HepG2 (cell line): Measurements from ENCODE around the gene PDILT. TPM values are rescaled to one million over a fixed set of nuclear protein-coding genes. Genes with fewer than 3 reads are reported as not detected.

Experiments
- EED ChIP-seq: sonication (generic); formaldehyde crosslinking; IDR thresholded peaks from 2 replicates; pipeline ENCODE4 v1.5.0; 2020; ENCODE audit warnings: mild to moderate bottlenecking, missing genetic modification reagents
- MEF2D ChIP-seq: sonication (generic); formaldehyde crosslinking; IDR thresholded peaks from 2 replicates; pipeline ENCODE4 v1.5.1; 2020; ENCODE audit warnings: mild to moderate bottlenecking, missing genetic modification reagents
- MYC ChIP-seq: sonication (generic); formaldehyde crosslinking; IDR thresholded peaks from 2 replicates; pipeline ENCODE4 v1.9.0; 2021; ENCODE audit warnings: missing genetic modification reagents, borderline replicate concordance
- NCOR1 ChIP-seq: fragments of 200-600 bp; sonication (generic); IDR thresholded peaks from 2 replicates; pipeline ENCODE4 v1.7.0; 2017; ENCODE audit warnings: antibody characterized with exemption, low read length, borderline replicate concordance
- NFIC ChIP-seq: IDR thresholded peaks from 2 replicates; pipeline ENCODE4 v1.6.1; 2012; ENCODE audit warnings: mild to moderate bottlenecking, low read length, inconsistent platforms
- NRL ChIP-seq: sonication (generic); formaldehyde crosslinking; IDR thresholded peaks from 2 replicates; pipeline ENCODE4 v1.5.0; 2020; ENCODE audit warnings: missing genetic modification reagents, mild to moderate bottlenecking, moderate library complexity, borderline replicate concordance
- PAX8 ChIP-seq: sonication (generic); formaldehyde crosslinking; IDR thresholded peaks from 2 replicates; pipeline ENCODE4 v1.8.0; 2022; ENCODE audit warnings: mild to moderate bottlenecking, missing genetic modification reagents, borderline replicate concordance
- RFXAP ChIP-seq: sonication (generic); formaldehyde crosslinking; IDR thresholded peaks from 2 replicates; pipeline ENCODE4 v1.4.0; 2020; ENCODE audit warnings: missing genetic modification reagents, borderline replicate concordance
- SRY ChIP-seq: sonication (generic); formaldehyde crosslinking; IDR thresholded peaks from 2 replicates; pipeline ENCODE4 v1.8.0; 2022; ENCODE audit warnings: mild to moderate bottlenecking, missing genetic modification reagents
- TRIM24 ChIP-seq: sonication (generic); formaldehyde crosslinking; IDR thresholded peaks from 2 replicates; pipeline ENCODE4 v1.8.0; 2022; ENCODE audit warnings: mild to moderate bottlenecking, missing genetic modification reagents
- ZNF337 ChIP-seq: sonication (generic); formaldehyde crosslinking; IDR thresholded peaks from 2 replicates; pipeline ENCODE4 v1.5.1; 2020; ENCODE audit warnings: missing genetic modification reagents, low read depth, mild to moderate bottlenecking, borderline replicate concordance
- ZNF547 ChIP-seq: sonication (generic); formaldehyde crosslinking; IDR thresholded peaks from 2 replicates; pipeline ENCODE4 v1.5.1; 2020; ENCODE audit warnings: mild to moderate bottlenecking, missing genetic modification reagents
- ZNF619 ChIP-seq: sonication (generic); formaldehyde crosslinking; IDR thresholded peaks from 2 replicates; pipeline ENCODE4 v1.4.0; 2020; ENCODE audit warnings: mild to moderate bottlenecking, missing genetic modification reagents
- polyA plus RNA-seq, 8 experiments: library from polyadenylated mRNA; depleted of rRNA in 3 of 8; stranded (reverse) in 7 of 8; unstranded in 1 of 8; fragments of >200 nt; fragmentation: Illumina TruSeq in 4 of 8; extraction: Trizol in 4 of 8; gene quantifications; 2 replicates each; pipeline versions ENCODE4 v1.2.1 to v1.2.3, GENCODE V29; 2011 to 2016; ENCODE audit warnings: low read depth in 4 of 8, missing spikeins in 1 of 8, mixed read lengths in 1 of 8; ENCODE audit not compliant: insufficient read depth in 1 of 8
- total RNA-seq, 5 experiments: library from RNA; depleted of rRNA; stranded (reverse); fragments of >200 nt; fragmentation: Illumina TruSeq; extraction: Trizol; gene quantifications; 2 replicates each; pipeline ENCODE4 v1.2.3, GENCODE V29; 2016; ENCODE audit warnings: low read depth in 1 of 5
- TF ChIP-seq, protein P1 (sequence below): IDR thresholded peaks from 2 replicates; pipeline ENCODE4 v1.6.1; 2016; ENCODE audit warnings: low read depth
- TF ChIP-seq, protein P2 (sequence below): sonication (generic); formaldehyde crosslinking; IDR thresholded peaks from 2 replicates; pipeline ENCODE4 v1.4.0; 2020; ENCODE audit warnings: missing genetic modification reagents
- TF ChIP-seq, protein P3 (sequence below): sonication (generic); formaldehyde crosslinking; IDR thresholded peaks from 2 replicates; pipeline ENCODE4 v1.8.0; 2022; ENCODE audit warnings: low read depth, missing genetic modification reagents
- TF ChIP-seq, protein P4 (sequence below): sonication (generic); formaldehyde crosslinking; IDR thresholded peaks from 2 replicates; pipeline ENCODE4 v1.4.0; 2020; ENCODE audit warnings: missing genetic modification reagents, borderline replicate concordance
- TF ChIP-seq, protein P5 (sequence below): sonication (generic); formaldehyde crosslinking; IDR thresholded peaks from 2 replicates; pipeline ENCODE4 v1.9.0; 2021; ENCODE audit warnings: missing genetic modification reagents, borderline replicate concordance

PDILT gene
- total and polyA plus RNA-seq, 2 of the 13 experiments (the other 11 are each of a cell fraction or from before 2014, with no cell fraction given): not detected

DNA sequence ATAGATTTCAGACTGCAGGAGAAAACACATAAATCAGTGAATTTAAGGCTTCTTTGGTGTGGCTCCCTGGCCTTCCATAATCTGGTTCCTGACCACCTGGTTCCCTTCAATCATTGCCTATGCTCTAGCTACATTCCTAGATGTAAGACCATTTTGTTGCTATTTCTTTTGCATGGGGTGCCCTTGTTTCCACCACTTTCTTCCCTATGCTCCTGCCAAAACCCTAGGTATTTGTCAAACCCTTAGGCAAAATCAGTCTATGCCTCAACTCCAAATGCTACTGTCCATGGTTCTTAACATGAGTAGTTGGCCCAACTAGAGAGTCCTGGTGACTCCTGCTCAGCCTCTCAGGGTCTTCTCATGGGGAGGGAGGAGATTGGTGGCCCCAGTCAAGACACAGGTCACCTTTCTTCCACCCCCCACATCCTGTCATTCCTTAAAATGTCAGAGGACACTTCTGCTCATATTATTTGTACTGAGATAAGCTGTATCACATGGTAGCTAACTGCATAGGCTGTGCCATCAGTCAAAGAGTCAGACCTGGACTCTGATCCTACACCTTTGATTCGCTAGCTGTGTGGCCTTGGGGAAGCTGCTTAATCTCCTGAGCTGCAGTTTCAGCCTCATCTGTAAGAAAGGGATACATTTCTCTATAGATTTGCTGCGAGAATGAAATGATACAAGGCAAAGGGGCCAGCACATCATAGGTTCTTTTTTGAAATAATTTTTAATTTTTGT lies 19.8 kb upstream of the PDILT start (continued):
- TF ChIP-seq, protein P1, sequence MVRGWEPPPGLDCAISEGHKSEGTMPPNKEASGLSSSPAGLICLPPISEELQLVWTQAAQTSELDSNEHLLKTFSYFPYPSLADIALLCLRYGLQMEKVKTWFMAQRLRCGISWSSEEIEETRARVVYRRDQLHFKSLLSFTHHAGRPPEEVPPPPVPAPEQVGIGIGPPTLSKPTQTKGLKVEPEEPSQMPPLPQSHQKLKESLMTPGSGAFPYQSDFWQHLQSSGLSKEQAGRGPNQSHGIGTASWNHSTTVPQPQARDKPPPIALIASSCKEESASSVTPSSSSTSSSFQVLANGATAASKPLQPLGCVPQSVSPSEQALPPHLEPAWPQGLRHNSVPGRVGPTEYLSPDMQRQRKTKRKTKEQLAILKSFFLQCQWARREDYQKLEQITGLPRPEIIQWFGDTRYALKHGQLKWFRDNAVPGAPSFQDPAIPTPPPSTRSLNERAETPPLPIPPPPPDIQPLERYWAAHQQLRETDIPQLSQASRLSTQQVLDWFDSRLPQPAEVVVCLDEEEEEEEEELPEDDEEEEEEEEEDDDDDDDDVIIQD (CRISPR knock-in tag): peak; percentile 93; the same call in 1 of the 2 replicates
- TF ChIP-seq, protein P2, sequence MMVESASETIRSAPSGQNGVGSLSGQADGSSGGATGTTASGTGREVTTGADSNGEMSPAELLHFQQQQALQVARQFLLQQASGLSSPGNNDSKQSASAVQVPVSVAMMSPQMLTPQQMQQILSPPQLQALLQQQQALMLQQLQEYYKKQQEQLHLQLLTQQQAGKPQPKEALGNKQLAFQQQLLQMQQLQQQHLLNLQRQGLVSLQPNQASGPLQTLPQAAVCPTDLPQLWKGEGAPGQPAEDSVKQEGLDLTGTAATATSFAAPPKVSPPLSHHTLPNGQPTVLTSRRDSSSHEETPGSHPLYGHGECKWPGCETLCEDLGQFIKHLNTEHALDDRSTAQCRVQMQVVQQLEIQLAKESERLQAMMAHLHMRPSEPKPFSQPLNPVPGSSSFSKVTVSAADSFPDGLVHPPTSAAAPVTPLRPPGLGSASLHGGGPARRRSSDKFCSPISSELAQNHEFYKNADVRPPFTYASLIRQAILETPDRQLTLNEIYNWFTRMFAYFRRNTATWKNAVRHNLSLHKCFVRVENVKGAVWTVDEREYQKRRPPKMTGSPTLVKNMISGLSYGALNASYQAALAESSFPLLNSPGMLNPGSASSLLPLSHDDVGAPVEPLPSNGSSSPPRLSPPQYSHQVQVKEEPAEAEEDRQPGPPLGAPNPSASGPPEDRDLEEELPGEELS: peak; percentile 71
- no peak for TF ChIP-seq PAX8 (CRISPR knock-in tag)
- peak; percentile 100 for TF ChIP-seq MEF2D (CRISPR knock-in tag)
- TF ChIP-seq, protein P3, sequence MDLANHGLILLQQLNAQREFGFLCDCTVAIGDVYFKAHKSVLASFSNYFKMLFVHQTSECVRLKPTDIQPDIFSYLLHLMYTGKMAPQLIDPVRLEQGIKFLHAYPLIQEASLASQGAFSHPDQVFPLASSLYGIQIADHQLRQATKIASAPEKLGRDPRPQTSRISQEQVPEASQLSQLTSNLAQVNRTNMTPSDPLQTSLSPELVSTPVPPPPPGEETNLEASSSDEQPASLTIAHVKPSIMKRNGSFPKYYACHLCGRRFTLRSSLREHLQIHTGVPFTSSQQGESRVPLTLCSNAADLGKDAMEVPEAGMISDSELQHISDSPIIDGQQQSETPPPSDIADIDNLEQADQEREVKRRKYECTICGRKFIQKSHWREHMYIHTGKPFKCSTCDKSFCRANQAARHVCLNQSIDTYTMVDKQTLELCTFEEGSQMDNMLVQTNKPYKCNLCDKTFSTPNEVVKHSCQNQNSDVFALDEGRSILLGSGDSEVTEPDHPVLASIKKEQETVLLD (CRISPR knock-in tag): no peak
- TF ChIP-seq NCOR1: peak; percentile 79; the same call in 1 of the 2 replicates
- no peak for TF ChIP-seq TRIM24 (CRISPR knock-in tag)
- no peak for TF ChIP-seq SRY (CRISPR knock-in tag)
- TF ChIP-seq EED: no peak
- peak; percentile 42 for TF ChIP-seq ZNF547 (CRISPR knock-in tag)
- TF ChIP-seq, protein P4, sequence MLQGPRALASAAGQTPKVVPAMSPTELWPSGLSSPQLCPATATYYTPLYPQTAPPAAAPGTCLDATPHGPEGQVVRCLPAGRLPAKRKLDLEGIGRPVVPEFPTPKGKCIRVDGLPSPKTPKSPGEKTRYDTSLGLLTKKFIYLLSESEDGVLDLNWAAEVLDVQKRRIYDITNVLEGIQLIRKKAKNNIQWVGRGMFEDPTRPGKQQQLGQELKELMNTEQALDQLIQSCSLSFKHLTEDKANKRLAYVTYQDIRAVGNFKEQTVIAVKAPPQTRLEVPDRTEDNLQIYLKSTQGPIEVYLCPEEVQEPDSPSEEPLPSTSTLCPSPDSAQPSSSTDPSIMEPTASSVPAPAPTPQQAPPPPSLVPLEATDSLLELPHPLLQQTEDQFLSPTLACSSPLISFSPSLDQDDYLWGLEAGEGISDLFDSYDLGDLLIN (CRISPR knock-in tag): no peak
- peak; percentile 31; the same call in 1 of the 2 replicates for TF ChIP-seq NFIC
- TF ChIP-seq, protein P5, sequence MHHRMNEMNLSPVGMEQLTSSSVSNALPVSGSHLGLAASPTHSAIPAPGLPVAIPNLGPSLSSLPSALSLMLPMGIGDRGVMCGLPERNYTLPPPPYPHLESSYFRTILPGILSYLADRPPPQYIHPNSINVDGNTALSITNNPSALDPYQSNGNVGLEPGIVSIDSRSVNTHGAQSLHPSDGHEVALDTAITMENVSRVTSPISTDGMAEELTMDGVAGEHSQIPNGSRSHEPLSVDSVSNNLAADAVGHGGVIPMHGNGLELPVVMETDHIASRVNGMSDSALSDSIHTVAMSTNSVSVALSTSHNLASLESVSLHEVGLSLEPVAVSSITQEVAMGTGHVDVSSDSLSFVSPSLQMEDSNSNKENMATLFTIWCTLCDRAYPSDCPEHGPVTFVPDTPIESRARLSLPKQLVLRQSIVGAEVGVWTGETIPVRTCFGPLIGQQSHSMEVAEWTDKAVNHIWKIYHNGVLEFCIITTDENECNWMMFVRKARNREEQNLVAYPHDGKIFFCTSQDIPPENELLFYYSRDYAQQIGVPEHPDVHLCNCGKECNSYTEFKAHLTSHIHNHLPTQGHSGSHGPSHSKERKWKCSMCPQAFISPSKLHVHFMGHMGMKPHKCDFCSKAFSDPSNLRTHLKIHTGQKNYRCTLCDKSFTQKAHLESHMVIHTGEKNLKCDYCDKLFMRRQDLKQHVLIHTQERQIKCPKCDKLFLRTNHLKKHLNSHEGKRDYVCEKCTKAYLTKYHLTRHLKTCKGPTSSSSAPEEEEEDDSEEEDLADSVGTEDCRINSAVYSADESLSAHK: no peak
- TF ChIP-seq ZNF619 (CRISPR knock-in tag): peak; percentile 74; the same call in 1 of the 2 replicates
- TF ChIP-seq NRL: no peak
- TF ChIP-seq RFXAP (CRISPR knock-in tag): peak; percentile 42; the same call in 1 of the 2 replicates
- peak; percentile 68 for TF ChIP-seq ZNF337 (CRISPR knock-in tag)
- no peak; the same call in 1 of the 2 replicates for TF ChIP-seq MYC
